Stimulated activated CD4-positive, alpha-beta T cell treated with anti-CD3 and anti-CD28 coated beads, Interleukin-15, amount 100 ng/mL, for 48 hours (primary cell): ENCODE data around the gene RFX5.
"Not testable (repeated sequence)": the region's sequence is repeated elsewhere in the genome, so short reads cannot be mapped to it uniquely, and the experiment has no call there.

ENCODE experiments used
- DNase-seq, 2 donors: peaks; one replicate each; pipeline ENCODE4 v3.0.0-alpha.2; 2020; ENCODE audit warnings: low read depth in 2 of 2

RFX5 gene

DNA sequence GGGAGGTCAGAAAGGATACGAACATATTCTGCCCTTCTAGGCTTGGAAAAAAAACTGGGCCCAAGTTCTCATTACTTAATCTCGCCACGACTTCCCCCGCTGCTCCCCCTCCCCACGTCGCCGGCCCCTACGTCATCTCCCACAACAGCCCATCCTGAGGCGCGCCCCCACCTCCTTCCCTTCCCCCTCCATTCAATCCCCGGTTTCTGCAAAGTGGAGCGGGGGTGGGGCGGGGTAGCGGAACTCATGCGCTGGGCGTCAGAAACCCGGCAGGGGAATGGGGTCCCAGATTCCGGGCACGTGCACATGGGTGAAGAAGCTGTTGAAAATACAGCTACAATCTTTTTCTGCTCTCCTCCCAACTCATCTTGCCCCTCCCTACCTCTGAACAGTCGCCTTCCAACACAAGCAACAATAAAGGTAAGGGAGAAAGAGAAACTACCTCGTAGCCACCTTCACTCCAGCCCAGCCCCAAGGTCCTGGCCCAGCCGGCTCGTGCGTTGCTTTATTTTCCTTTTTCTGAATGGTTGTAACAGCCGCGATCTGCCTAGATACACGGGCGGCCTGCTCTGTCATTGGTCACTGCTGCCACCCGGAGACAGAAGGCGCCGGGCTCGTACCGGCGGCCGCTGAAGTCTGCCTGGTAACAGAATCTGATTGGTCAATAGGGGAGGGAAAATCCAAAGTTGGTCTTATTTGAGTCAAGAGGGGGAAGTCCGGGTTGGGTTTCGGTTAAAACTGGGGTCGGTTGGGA lies at the start of gene RFX5:
RFX5 (minus strand) TSS at position 484 of the 754 bp plus-strand sequence. CDS start 932 bp downstream, outside the sequence.
- peak; percentile 89 to 92 for DNase-seq

DNA sequence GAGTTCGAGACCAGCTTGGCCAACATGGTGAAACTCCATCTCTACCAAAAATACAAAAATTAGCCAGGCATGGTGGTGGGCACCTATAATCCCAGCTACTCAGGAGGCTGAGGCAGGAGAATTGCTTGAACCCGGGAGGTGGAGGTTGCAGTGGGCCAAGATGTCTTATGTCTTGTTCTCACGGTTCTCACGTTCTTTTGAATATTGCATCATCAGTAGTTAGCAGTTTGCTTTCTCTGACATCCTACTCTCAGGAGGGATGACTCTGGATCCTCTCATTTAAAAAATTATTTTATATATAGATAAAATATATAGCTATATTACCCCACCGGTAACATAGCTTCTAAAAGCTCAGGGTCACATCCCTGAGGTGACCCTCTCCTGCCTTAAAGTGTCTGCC lies 49.2 kb upstream of the RFX5 start:
- DNase-seq, result not testable (repeated sequence)

DNA sequence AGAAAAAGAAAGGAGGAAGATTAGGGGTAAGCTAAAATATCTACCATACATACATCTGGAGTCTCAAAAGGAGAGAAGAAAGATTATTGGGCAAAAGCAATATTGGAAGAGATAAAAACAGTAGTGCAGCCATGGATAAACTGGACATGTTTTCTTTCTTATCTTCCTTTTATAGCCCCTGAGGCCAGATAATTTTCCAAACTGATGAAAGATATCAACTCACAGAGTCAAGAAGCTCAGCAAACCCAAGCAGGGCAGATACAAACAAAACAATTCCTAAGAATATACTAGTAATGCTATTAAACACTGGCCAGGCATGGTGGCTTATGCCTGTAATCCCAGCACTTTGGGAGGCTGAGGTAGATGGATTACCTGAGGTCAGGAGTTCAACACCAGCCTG lies 46.5 kb upstream of the RFX5 start:
- no peak for DNase-seq

DNA sequence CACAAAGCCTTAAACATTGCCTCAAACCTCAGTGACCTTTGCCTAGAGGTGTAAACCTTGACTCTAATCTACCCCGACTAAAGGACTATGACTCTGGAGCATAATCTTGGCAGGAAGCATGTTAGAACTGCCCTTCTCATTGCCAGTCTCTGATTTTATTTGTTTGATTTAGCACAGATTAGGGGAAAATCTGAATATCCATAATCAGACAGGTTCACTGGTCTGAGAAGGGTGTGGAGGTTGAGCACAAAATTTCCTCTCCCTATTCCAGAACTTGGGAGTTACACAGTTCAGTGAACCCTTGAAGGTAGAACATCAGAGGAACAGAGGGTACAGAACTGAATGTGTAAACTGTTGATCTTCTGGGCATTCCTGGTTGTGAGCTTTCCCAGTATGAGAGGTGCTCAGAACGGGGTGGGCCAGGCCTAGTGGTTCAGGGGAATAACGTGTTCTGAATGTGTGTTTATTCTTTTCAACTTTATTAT lies 44.1 kb upstream of the RFX5 start:
- DNase-seq, result no peak

DNA sequence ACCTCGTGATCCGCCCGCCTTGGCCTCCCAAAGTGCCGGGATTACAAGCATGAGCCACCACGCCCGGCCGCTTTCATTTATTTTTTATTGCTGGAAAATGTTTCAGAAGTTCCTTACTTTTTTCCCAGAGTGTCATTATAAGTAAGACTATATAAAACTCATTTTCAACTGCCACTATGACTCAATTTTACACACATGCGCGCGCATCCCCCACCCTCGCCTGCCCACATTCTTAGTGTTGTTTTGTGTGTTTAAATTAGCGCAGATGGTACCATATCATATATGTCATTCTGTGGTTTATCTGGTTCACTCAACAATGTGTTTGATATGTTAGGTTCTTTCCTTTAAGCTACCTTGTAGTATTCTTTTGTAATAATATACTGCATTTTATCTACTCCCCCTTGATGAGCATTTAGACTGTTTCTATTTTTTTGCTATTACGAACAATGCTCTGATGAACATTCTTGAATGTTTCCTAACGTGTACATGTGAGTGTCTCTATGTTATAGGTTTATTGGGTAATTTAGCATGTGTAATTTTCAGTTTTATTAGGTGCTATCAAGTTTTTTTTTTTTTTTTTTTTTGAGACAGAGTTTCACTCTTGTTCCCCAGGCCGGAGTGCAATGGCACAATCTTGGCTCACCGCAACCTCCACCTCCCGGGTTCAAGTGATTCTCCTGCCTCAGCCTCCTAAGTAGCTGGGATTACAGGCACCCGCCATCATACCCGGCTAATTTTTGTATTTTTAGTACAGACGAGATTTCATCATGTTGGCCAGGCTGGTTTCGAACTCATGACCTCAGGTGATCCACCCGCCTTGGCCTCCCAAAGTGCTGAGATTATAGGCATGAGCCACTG lies 43.4 kb upstream of the RFX5 start:
- not testable (repeated sequence) for DNase-seq

DNA sequence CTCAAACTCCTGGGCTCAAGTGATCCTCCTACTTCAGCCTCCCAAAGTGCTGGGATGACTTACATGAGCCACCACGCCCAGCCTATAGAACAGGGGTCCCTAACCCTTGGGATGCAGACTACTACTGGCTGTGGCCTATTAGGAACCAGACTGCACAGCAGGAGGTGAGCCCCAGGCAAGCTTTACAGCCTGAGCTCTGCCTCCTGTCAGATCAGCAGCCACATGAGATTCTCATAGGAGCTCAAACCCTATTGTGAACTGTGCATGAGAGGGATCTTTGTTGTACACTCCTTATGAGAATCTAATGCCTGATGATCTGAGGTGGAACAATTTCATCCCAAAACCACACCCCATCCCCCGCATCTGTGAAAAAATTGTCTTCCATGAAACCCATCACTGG lies 39.0 kb upstream of the RFX5 start:
- no peak for DNase-seq

DNA sequence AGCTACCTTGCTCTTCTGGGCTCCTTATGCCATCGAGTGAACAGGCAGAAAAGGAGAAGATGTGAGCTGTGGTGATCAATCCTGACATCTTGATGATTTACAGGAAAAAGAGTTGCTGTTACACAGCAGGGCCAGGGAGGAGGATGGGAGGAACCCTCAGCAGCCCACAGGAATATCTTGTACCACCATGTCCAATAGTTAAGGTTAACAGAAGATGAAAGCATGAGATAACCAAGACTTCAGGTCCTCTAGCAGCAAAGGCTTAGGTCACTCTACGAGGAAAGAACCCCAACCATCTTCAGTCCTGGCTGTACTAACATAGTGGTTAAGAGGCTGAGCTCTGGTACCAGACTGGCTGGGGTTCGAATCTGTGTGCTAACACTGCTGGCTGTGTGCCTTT lies 37.5 kb upstream of the RFX5 start:
- DNase-seq, result no peak

DNA sequence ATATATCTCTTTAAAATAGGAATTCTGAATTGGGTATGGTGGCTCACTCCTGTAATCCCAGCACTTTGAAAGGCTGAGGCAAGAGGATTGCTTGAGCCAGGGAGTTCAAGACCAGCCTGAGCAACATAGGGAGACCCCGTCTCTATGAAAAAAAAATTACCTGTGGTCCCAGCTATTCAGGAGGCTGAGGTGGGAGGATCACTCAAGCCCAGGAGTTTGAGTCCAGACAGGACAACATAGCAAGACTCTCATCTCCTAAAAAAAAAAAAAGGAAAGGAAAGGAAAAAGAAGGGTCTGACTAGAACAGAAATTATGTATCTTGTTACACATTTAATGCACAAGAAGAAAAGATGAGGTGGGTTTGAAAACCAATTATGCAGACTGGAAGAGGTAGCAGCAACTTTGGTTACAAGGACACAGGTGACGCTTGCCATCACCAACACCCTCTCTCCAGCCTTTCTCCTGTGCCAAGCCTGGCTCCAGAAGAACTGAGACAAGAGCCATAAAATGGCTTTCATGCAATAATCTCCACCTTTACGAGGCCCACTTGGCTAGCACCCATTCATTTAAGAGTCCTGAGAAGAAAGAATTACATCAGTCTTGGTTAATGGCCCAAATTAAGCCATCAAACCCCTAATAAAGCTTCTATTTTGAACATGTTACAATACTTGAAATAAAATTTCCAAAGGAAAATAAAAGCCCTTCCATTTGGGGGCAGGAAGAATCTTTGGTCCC lies 30.3 kb upstream of the RFX5 start:
- no peak for DNase-seq

DNA sequence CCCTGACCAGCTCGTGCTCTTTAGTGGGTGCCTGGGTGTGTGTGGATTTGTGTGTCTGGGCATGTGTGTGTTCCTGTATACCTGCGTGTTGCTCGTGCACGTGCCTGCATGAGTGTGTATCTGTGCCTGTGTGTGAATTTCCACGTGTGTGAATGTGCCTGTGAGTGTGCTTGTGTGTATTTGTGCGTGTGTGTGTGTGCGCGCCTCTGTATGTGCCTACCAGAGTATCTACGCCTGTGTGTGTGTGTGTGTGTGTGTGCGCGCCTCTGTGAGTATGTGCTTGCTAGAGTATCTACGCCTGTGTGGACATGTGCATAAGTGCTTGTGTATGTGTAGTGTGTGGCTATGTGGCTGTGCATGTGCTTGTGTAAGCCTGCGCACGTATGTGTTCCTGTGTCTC lies 26.1 kb upstream of the RFX5 start:
- DNase-seq, result no peak

DNA sequence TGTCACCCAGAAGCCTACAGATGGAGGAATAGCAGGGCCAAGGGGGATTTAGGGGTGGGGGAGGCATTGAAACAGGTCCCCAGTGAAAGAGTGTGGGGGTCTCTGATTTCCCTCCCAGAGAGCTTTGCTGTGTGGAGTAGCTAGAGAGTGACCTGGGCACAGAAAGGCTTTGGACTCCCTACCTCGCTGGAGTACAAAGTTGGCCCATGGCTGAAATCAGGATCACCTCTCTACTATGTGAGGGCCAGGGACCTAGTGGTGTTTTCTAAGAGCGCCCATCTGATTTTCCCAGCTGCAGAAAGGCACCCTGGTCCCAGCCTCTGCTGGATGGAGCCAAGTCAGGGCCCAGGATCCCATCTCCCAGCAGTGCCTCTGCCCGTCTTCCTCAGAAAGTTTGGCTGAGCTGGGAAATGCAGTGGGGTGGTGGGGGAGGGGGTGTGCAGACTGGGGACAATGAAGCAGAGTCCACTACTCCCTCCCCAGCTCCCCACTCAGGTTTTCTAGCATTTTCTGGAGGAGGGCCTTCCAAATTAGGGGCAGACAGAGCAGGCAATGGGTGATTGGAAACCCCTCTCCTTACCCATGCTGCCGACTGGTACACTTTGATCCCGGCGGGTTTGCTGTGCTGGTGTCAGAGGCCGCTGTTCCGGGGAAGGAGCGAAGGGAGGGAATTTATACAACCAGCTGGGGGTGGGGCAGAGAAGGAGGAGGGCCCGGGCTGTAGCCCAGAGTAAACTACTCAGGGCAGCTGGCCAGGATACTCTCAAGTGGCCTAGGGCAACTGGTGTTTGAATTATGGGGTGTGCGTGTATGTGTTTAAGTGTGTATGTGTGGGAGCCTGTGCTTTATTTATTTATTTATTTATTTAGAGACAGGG lies 25.2 kb upstream of the RFX5 start, which contains the start of gene SELENBP1:
SELENBP1 (minus strand) TSS at position 648 of the 877 bp plus-strand sequence; CDS start at position 584, 64 bp downstream.
- DNase-seq, result no peak

DNA sequence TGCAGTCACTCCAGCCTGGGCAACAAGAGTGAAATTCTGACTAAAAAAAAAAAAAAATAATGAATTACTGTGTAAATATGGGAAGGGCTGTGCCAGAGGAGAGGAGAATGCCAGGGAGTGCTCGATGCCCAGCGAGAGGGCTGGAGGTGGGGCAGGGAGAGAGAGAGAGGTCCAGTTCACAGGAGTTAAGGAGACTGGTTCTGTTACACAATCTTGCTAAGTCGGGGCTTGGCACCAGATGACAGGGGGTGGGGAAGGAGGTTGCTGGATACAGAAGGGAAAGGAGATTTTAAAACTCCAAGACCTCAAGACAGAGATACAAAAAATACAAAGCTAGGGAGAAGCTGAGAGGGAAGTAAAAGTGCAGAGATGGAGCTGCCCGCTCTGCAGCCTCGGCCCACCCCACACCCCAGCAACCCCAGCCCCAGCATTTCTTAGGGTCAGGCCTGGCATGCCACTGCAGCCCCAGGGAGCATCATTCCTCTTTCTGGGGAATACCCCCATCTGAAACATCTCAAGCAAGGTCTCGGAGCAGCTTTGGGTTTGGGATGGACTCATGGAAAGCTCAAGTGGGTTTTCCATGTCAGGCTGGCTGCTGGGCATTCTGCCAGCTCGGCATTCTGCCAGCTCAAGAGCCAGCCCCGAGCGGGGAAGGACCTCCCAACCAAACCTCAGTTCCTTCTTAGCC lies 24.5 kb upstream of the RFX5 start:
- DNase-seq, result no peak

DNA sequence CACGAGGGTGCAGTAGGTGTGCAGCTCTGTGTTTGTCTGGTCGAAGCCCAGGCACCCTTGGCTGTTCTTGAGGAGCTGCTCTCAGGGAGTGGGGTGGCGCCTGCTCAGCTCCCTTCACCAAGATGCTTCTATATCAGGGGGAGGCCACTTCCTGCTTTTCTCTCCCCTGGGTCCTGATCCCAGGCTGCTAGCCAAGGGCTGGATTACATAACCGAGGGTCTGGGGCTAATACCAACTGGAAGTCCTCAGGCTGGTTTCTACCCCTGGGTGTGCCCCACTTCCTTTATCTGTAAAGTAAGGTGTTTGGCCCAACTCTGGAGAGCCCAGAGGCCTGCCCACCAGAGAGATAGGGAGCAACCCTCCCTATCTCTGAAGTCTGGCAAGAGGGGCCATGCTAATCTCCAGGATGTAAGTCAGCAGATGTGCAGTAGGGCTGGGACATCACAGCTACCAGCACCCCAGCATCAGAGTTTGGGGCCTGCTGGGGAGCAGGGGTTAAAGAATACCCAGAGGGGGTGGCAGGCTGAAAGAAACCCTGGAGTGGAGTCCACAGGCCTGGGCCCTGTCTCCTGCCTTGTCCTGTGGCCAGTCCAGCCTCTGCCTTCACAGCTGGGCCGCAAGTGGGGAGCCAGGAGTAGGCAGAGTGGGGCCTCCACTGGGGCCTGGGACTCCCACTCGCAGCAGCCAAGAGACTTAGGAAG lies 23.3 kb upstream of the RFX5 start:
- DNase-seq, result no peak

DNA sequence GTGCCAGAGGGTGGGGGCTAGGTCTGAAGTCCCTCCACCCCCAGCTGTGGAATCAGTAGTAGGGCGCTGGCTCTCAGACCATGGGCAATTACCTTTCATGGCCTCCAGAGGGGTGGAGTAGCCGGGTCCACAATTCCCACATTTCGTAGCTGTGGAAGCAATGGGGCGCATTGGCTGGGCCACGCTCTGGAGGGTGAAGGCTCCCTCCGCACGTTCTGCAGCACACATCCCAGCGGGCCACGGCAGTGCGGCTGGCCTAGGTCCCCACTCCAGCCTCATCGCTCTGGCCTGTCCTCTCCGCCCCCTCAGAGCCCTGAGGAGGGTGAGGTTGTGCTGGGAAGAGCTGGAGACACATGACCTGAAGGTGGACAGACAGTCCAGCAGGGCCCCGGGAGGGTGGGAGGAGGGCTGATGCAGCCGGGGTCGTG lies 22.6 kb upstream of the RFX5 start:
- no peak for DNase-seq

DNA sequence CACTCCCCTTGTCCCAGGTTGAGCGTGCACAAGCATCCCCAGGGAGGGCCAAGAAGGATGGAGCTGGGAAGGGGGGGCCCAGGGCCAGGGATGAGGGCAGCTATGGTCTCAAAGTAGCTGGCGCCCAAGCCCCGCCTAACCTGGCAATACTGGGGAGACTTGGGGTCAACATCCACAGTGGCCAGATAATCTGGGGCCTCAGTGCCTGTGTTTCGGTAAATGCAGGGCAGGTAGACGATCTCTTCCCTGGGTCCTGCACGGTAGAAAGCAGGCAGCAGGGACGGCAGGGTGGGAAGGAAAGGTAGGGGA lies 22.2 kb upstream of the RFX5 start:
- DNase-seq, result no peak

DNA sequence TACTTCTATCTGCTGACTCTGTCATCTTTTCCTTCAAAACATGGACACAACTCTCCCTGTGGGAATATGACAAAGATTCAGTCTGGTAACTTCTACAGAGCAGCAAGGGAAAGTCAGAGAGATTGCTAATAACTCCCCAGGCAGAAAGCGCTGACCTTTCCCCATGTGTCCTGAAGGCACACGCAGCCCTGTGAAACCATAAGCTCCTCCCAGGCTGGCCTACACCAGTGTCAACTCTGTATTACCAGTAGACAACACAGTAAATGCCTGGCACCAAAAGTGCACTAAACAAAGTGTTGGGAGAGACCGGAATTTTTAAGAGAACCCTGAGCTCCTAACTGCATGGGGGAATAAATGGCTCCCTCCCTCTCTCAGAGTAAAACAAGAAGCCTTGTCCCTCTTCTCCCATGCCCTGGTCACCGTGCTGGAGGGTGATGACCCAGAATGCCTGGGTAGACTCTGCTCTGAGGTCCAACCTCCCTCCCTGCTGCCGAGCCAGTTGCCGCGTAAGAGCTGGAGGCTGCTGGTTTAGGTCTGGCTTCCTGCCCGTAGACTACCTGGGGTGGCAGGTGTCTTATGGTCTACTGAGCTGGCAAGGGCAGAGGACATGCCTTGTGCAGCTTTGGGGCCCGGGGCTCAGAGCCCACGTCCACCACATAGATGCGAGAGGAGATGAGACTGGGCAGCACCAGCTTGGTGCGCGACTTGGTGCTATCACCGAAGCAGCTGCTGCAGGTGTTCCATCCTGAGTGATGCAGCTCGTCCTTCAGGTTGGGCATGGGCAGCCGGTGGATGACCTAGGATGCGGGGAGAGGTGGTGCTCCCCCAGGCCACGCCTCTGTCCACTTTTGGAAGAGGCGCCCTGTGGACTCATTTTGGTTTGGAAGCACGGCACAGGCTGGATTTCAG lies 21.6 kb upstream of the RFX5 start:
- DNase-seq, result no peak

DNA sequence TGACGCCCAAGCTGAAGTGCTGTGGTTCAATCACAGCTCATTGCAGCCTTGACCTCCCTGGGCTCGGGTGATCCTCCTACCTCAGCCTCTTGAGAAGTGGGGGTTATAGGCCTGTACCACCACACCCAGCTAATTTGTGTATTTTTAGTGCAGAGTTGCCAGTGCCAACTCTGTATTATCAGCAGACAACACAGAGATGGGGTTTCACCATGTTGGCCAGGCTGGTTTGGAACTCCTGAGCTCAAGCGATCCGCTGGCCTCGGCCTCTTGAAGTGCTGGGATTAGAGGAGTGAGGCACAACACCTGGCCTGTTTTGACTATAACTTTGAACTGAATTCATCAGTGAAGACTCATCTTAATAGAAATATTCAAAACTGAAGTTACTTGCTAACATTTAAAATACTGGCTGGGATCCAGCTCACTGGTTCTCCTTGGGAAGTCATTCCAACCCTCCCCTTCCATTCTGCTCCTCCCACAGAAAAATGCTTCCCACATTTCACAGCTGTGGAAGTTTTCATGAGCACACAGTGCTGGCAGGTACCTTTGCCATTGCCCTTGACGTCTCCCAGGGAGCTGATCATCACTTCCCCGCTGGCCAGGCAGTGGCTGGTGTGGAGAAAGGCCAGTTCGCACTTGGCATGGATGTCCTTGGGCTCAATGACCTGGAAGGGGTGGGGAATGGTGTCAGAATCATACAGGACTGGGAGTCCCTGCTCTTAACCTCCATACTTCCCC lies 20.8 kb upstream of the RFX5 start:
- no peak for DNase-seq

DNA sequence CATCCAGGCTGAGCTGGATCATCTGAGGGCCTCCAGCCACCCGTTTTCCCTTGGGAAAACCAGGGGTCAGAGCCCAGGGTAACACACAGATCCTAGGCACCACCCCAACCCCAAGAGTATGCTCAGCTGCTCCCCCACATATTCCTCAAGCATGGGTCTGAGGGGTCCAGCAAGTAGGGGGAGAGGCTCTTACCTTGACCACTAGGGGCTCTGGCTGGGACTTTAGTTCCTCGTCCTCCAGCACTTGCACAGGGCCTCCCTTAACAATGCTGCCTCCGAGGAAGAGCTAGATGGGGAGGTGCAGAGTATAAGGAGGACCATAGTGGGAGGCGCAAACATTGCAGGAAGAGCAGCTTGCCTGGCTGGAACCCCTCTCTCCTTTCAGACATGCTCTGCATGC lies 17.9 kb upstream of the RFX5 start:
- no peak for DNase-seq
